Ramos (cell line): ENCODE data around the gene FGF14.

ENCODE experiments used
- in situ Hi-C: fragments of 300-500 bp; cut with MboI; formaldehyde crosslinking; loops from one replicate; pipeline ENCODE4 v1.14.3; 2022; ENCODE audit warnings: low sequenced_read_pairs; ENCODE audit not compliant: unreplicated experiment

The FGF14 gene

GRCh38 chr13:101833671-101834070 is 568.2 kb downstream of the FGF14 start:
- in situ Hi-C loops = no loop called here

DNA sequence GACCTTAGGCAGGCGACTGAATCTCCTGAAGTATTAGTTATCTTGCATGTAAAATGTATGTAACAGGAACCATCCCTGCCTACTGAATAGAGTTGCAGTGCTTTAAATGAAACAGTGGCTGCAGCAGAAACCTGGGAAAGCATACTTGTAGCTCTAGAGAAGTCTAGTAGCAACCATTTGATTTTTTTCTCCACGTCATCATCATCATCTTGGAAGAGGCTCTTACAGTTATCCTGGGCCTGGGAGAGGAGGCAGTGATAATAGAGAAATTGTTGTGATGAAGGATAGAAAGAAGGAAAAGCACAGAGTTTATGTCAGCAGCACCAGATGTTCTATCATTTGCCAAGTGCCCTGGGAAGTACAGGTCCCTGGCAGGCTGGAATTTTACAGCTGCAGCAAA is 571.8 kb downstream of the FGF14 start:
- in situ Hi-C loops = no loop called here

GRCh38 chr13:101829484-101829883 is 572.4 kb downstream of the FGF14 start:
- in situ Hi-C loops = no loop called here

GRCh38 chr13:101828119-101828518 is 573.7 kb downstream of the FGF14 start:
- in situ Hi-C loops = no loop called here

GRCh38 chr13:101817898-101818297 is 584.0 kb downstream of the FGF14 start:
- in situ Hi-C loops = no loop called here

GRCh38 chr13:101811881-101812280 is 590.0 kb downstream of the FGF14 start:
- in situ Hi-C loops = no loop called here

DNA sequence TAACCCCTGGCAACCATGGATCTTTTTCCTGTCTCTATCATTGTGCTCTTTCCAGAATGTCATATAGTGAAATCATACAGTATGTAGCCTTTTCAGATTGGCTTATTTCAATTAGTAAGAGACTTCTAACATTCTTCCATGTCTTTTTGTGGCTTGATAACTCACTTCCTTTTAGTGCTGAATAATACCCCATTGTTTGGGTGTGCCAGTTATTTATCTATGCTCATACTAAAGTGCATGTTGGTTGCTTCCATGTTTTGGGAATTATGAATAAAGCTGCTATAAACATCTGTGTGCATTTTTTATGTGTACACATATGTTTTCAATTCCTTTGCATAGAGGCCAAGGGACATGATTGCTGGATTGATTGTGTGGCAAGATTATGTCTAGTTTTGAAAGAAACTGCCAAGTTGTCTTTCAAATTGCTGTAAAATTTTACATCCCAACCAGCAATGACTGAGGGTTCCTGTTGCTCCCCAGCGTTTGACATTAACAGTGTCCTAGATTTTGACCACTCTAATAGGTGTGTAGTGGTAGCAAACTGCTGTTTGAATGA is 590.5 kb downstream of the FGF14 start:
- in situ Hi-C loops = no loop called here

- in situ Hi-C loops = no loop called here
Observed at GRCh38 chr13:101799196-101799595, 602.7 kb downstream of the FGF14 start.

DNA sequence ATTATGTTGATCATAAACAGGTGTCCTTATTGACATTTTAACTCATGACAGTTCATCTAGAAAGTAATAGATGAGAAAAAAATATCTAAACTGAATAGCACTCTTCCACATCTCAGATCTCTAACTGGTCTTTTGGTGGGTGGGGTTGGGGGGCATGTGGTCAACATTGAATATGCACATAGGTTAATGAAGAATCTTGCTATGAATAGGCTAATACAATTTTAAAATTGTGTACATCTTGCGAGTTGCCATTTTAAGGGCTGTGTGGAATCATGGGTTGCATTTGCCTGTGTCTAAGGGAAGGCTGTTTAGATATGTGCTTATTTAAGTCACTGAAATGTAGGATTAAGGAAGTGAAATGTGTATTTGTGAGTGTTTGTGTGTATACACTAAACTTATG is 603.4 kb downstream of the FGF14 start:
- in situ Hi-C loops = no loop called here

DNA sequence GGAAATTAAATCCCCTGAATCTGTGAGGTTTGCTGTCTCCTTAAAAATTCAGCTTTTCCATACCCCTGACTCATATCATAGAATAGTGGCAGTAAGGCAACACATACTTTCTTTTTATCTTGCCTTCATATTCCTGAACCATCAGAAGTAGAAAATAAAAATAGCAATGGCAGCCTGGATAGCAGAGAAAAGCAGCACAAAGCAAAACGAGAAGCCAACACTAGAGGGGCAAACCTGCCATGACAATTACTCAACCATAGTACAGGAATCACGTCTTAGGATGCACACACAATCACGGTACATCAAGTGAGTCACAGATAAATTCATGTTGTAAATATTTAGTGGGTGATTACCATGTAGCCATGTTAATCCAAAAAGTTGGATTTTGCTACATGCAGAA is 606.4 kb downstream of the FGF14 start:
- in situ Hi-C loops = no loop called here

- in situ Hi-C loops = no loop called here
Observed at GRCh38 chr13:101795025-101795424, 606.8 kb downstream of the FGF14 start.

DNA sequence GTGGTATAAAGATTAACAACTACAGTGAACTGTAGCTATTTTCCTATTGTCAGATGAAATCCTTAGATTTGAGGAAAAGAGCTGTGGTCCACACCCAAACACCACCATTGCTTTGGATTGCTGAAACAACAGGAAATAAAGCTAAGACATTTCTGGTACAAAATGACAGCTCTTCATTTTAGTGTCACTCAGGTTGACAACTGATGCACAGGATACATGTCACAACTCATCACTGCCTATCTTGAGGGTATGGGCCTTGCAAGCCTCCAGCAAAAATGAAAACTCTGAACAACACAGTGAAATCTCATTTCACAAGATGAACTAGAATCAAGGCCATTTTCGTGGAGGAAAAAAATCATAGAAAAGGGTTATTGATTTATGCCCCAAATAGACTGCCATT is 609.7 kb downstream of the FGF14 start:
- in situ Hi-C loops = no loop called here

DNA sequence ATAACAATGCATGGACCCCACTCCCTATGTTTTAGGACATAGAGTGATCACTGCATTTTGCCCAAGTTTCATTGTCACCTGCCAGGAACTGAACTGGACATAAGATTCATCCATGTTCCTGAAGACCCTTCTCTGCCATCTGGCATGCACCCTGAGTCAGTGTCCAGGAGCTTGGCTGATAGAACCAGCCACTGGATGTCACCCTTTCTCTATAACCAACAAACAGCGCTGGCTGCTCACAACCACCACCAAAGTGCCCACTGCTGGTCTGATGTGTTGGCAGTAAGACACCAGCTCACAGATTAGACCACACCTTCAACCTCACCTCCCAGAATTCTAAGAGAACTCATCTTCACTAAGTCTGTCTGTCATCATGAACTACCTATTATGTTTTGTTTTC is 616.0 kb downstream of the FGF14 start:
- in situ Hi-C loops = no loop called here

GRCh38 chr13:101784313-101784712 is 617.5 kb downstream of the FGF14 start:
- in situ Hi-C loops = no loop called here

- in situ Hi-C loops = no loop called here
Observed at GRCh38 chr13:101783554-101783953, 618.3 kb downstream of the FGF14 start.

- in situ Hi-C loops = no loop called here
Observed at GRCh38 chr13:101780211-101780610, 621.6 kb downstream of the FGF14 start.

DNA sequence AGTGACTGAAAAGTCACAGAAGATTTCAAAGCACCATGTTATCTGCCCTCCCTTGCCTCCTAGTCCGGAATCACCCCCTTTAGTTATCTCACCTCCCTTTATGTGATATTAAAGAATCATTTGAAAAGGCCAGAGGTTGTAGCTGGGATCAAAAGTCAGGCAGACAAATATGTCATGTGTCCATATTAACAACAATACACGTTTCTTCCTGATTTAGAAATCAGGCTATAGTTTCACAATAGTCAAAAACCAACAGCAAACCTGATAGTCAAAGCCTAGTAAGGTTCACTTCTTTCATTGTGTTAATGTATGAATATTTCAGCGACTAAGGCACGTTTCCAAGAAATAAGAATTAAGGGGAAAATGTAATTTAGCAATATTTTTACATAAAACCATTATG is 622.7 kb downstream of the FGF14 start:
- in situ Hi-C loops = no loop called here

- in situ Hi-C loops = no loop called here
Observed at GRCh38 chr13:101775267-101775666, 626.6 kb downstream of the FGF14 start.

DNA sequence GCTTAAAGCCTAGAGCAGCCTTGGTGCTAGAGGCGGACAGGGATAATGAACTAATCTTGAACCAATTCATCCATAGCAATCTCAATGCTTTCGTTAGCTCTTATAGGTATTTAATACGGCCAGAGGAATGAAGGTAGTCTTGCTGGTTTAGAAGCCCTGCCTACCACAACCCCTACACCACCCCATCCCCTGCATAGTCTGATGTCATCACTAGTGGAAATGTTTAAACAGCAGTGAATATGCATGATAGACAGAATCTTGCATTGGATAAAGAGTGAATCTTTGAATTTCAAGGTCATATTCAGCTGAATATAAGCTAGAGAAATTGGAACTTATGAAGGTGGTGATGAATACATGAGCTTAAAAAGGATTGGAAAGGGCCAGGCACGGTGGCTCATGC is 627.5 kb downstream of the FGF14 start:
- in situ Hi-C loops = no loop called here

DNA sequence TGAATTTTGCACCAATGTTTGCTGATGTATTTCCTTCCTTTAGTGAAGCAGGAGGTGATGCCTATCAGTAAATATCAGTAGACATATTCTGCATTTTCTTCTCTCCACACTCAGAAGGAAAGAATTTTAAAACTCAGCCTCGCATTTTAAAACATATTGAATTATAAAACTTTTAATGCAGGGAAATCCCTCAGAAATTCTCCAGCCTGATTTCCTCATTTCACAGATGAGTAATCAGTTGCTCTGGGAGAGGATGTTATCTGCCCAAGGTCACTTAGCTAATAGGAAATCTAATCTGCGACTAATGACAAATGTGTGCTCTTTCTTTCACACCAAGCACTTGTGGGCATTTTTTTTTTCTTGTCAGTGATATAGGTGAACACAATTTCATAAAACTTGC is 628.8 kb downstream of the FGF14 start:
- in situ Hi-C loops = no loop called here

GRCh38 chr13:101767131-101767530 is 634.7 kb downstream of the FGF14 start:
- in situ Hi-C loops = no loop called here

GRCh38 chr13:101763191-101763590 is 638.7 kb downstream of the FGF14 start:
- in situ Hi-C loops = no loop called here
